HepG2 (cell line): Measurements from ENCODE around the gene SCARB2. TPM values are rescaled to one million over a fixed set of nuclear protein-coding genes. Genes with fewer than 3 reads are reported as not detected.

Experiments
- ATM ChIP-seq: fragments of 450-650 bp; IDR thresholded peaks from 2 replicates; pipeline ENCODE4 v1.7.1; 2017; ENCODE audit warnings: mild to moderate bottlenecking, borderline replicate concordance
- CBX5 ChIP-seq: sonication (generic); formaldehyde crosslinking; IDR thresholded peaks from 2 replicates; pipeline ENCODE4 v1.4.0; 2020; ENCODE audit warnings: missing genetic modification reagents, borderline replicate concordance
- CEBPG ChIP-seq: IDR thresholded peaks from 2 replicates; pipeline ENCODE4 v1.6.1; 2016
- HNRNPUL1 ChIP-seq: fragments of 200-400 bp; formaldehyde crosslinking; IDR thresholded peaks from 2 replicates; pipeline ENCODE4 v1.6.1; 2017; ENCODE audit warnings: low read depth, mild to moderate bottlenecking, low read length, moderate library complexity
- HOXA3 ChIP-seq: sonication (generic); formaldehyde crosslinking; IDR thresholded peaks from 2 replicates; pipeline ENCODE4 v1.5.0; 2020; ENCODE audit warnings: missing genetic modification reagents
- IKZF4 ChIP-seq: sonication (generic); formaldehyde crosslinking; IDR thresholded peaks from 2 replicates; pipeline ENCODE4 v1.5.1; 2020; ENCODE audit warnings: borderline replicate concordance, mild to moderate bottlenecking, low read depth, missing genetic modification reagents; ENCODE audit errors: not compliant biosample characterization
- MXI1 ChIP-seq: IDR thresholded peaks from 3 replicates; pipeline ENCODE4 v1.6.1; 2012; ENCODE audit warnings: low read depth, low read length, inconsistent platforms, borderline replicate concordance
- NCOA5 ChIP-seq: sonication (generic); formaldehyde crosslinking; IDR thresholded peaks from 2 replicates; pipeline ENCODE4 v1.4.0; 2020; ENCODE audit warnings: missing genetic modification reagents
- TAF1 ChIP-seq: sonication (generic); formaldehyde crosslinking; IDR thresholded peaks from 2 replicates; pipeline ENCODE4 v1.4.0; 2020; ENCODE audit warnings: missing genetic modification reagents
- ZNF101 ChIP-seq: sonication (generic); formaldehyde crosslinking; IDR thresholded peaks from 2 replicates; pipeline ENCODE4 v1.4.0; 2020; ENCODE audit warnings: mild to moderate bottlenecking, low read depth, missing genetic modification reagents, borderline replicate concordance
- ZNF136 ChIP-seq: sonication (generic); formaldehyde crosslinking; IDR thresholded peaks from 2 replicates; pipeline ENCODE4 v1.8.1; 2022; ENCODE audit warnings: low read depth, mild to moderate bottlenecking, moderate library complexity, missing genetic modification reagents
- ZNF224 ChIP-seq: sonication (generic); formaldehyde crosslinking; IDR thresholded peaks from 2 replicates; pipeline ENCODE4 v1.5.0; 2020; ENCODE audit warnings: mild to moderate bottlenecking, missing genetic modification reagents
- ZNF451 ChIP-seq: sonication (generic); formaldehyde crosslinking; IDR thresholded peaks from 2 replicates; pipeline ENCODE4 v1.5.0; 2020; ENCODE audit warnings: mild to moderate bottlenecking, missing genetic modification reagents
- ZNF577 ChIP-seq: sonication (generic); formaldehyde crosslinking; IDR thresholded peaks from 2 replicates; pipeline ENCODE4 v1.4.0; 2020; ENCODE audit warnings: mild to moderate bottlenecking, low read depth, missing genetic modification reagents, borderline replicate concordance
- ZNF614 ChIP-seq: IDR thresholded peaks from 2 replicates; pipeline ENCODE4 v1.6.1; 2018; ENCODE audit warnings: missing biosample characterization, missing genetic modification reagents, inconsistent platforms, borderline replicate concordance
- ZNF678 ChIP-seq: sonication (generic); formaldehyde crosslinking; IDR thresholded peaks from 2 replicates; pipeline ENCODE4 v1.4.0; 2020; ENCODE audit warnings: mild to moderate bottlenecking, missing genetic modification reagents
- ZNF7 ChIP-seq: IDR thresholded peaks from 2 replicates; pipeline ENCODE4 v1.6.1; 2016; ENCODE audit warnings: missing biosample characterization, missing genetic modification reagents
- ZNF773 ChIP-seq: sonication (generic); formaldehyde crosslinking; IDR thresholded peaks from 2 replicates; pipeline ENCODE4 v1.4.0; 2020; ENCODE audit warnings: missing genetic modification reagents, borderline replicate concordance
- ZNF83 ChIP-seq: sonication (generic); formaldehyde crosslinking; IDR thresholded peaks from 2 replicates; pipeline ENCODE4 v1.4.0; 2020; ENCODE audit warnings: missing genetic modification reagents, mild to moderate bottlenecking, borderline replicate concordance
- ZNF879 ChIP-seq: sonication (generic); formaldehyde crosslinking; IDR thresholded peaks from 2 replicates; pipeline ENCODE4 v1.8.1; 2023; ENCODE audit warnings: missing genetic modification reagents
- polyA plus RNA-seq, 8 experiments: library from polyadenylated mRNA; depleted of rRNA in 3 of 8; stranded (reverse) in 7 of 8; unstranded in 1 of 8; fragments of >200 nt; fragmentation: Illumina TruSeq in 4 of 8; extraction: Trizol in 4 of 8; gene quantifications; 2 replicates each; pipeline versions ENCODE4 v1.2.1 to v1.2.3, GENCODE V29; 2011 to 2016; ENCODE audit warnings: low read depth in 4 of 8, missing spikeins in 1 of 8, mixed read lengths in 1 of 8; ENCODE audit not compliant: insufficient read depth in 1 of 8
- total RNA-seq, 5 experiments: library from RNA; depleted of rRNA; stranded (reverse); fragments of >200 nt; fragmentation: Illumina TruSeq; extraction: Trizol; gene quantifications; 2 replicates each; pipeline ENCODE4 v1.2.3, GENCODE V29; 2016; ENCODE audit warnings: low read depth in 1 of 5
- TF ChIP-seq, protein P1 (sequence below): sonication (generic); formaldehyde crosslinking; IDR thresholded peaks from 2 replicates; pipeline ENCODE4 v1.8.1; 2023; ENCODE audit warnings: missing genetic modification reagents, inconsistent platforms, borderline replicate concordance
- TF ChIP-seq, protein P2 (sequence below): sonication (generic); formaldehyde crosslinking; IDR thresholded peaks from 2 replicates; pipeline ENCODE4 v1.8.0; 2022; ENCODE audit warnings: missing genetic modification reagents, mild to moderate bottlenecking, moderate library complexity, borderline replicate concordance
- TF ChIP-seq, protein P3 (sequence below): sonication (generic); formaldehyde crosslinking; IDR thresholded peaks from 2 replicates; pipeline ENCODE4 v1.4.0; 2020; ENCODE audit warnings: missing genetic modification reagents; ENCODE audit errors: not compliant biosample characterization
- TF ChIP-seq, protein P4 (sequence below): IDR thresholded peaks from 2 replicates; pipeline ENCODE4 v1.6.1; 2016; ENCODE audit warnings: low read depth

SCARB2 gene
- total and polyA plus RNA-seq, 2 of the 13 experiments (the other 11 are each of a cell fraction or from before 2014, with no cell fraction given), result 40.6 to 43.4 TPM

DNA sequence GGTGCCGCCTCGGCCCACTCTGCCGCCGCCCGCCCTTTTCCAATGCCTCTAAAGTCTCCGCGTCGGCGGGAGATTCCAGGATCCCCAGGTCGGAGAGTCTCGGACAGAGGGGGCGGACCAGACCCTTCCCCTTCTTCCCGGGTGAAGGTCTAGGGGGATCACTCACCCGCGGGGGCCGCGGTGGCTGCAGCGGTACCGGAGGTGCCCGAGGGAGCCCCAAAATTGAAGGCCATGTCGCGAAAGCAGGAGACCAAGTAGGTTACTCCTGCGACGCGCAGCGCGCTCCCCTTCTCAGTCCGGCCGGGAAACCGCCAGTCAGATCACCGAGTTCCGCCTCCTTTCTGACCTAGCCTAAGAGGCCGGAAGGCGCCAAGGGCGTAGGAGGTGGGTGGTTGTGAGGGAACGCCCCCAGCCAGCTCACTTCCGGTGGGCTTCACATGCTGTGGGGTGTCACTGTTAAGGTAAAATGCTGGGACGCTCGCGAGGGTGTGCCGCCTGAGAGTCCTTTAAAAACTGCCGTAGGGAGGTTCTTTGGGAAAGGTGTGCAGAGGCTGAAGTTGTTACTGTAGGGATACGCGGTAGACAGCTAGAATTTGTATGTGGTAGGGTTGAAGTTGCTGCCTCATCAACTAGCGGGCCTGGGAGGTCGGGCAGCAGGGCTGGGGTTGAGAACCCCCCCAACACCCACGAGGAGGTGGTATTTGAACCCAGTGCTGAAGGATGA lies 65.3 kb downstream of the SCARB2 start, which contains the start of gene NUP54 (continued):
- TF ChIP-seq HNRNPUL1 (no peak), ZNF83 (peak; percentile 63; the same call in 1 of the 2 replicates), HOXA3 (CRISPR knock-in tag) (peak; percentile 93), ZNF224 (CRISPR knock-in tag) (peak; percentile 96), ZNF577 (CRISPR knock-in tag) (no peak), ZNF879 (CRISPR knock-in tag) (0 out of 2 replicates have a peak, but pooled peaks have one; percentile 48), ZNF101 (CRISPR knock-in tag) (0 out of 2 replicates have a peak, but pooled peaks have one; percentile 31), MXI1 (peak; percentile 98; the same call in 2 of the 3 replicates), NCOA5 (CRISPR knock-in tag) (no peak), CBX5 (CRISPR knock-in tag) (peak; percentile 95; the same call in 1 of the 2 replicates), CEBPG (peak; percentile 58), ZNF773 (CRISPR knock-in tag) (peak; percentile 59; the same call in 1 of the 2 replicates), IKZF4 (no peak), TAF1 (CRISPR knock-in tag) (peak; percentile 95), ZNF678 (no peak), ZNF614 (peak; percentile 89), ZNF136 (peak; percentile 58; the same call in 1 of the 2 replicates), ZNF451 (peak; percentile 94), ATM (no peak), ZNF7 (CRISPR knock-in tag) (0 out of 2 replicates have a peak, but pooled peaks have one; percentile 27)
- TF ChIP-seq, protein P1, sequence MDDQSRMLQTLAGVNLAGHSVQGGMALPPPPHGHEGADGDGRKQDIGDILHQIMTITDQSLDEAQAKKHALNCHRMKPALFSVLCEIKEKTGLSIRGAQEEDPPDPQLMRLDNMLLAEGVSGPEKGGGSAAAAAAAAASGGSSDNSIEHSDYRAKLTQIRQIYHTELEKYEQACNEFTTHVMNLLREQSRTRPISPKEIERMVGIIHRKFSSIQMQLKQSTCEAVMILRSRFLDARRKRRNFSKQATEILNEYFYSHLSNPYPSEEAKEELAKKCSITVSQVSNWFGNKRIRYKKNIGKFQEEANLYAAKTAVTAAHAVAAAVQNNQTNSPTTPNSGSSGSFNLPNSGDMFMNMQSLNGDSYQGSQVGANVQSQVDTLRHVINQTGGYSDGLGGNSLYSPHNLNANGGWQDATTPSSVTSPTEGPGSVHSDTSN (CRISPR knock-in tag), result no peak; the same call in 1 of the 2 replicates
- TF ChIP-seq, protein P2, sequence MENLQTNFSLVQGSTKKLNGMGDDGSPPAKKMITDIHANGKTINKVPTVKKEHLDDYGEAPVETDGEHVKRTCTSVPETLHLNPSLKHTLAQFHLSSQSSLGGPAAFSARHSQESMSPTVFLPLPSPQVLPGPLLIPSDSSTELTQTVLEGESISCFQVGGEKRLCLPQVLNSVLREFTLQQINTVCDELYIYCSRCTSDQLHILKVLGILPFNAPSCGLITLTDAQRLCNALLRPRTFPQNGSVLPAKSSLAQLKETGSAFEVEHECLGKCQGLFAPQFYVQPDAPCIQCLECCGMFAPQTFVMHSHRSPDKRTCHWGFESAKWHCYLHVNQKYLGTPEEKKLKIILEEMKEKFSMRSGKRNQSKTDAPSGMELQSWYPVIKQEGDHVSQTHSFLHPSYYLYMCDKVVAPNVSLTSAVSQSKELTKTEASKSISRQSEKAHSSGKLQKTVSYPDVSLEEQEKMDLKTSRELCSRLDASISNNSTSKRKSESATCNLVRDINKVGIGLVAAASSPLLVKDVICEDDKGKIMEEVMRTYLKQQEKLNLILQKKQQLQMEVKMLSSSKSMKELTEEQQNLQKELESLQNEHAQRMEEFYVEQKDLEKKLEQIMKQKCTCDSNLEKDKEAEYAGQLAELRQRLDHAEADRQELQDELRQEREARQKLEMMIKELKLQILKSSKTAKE (CRISPR knock-in tag), result no peak
- TF ChIP-seq, protein P3, sequence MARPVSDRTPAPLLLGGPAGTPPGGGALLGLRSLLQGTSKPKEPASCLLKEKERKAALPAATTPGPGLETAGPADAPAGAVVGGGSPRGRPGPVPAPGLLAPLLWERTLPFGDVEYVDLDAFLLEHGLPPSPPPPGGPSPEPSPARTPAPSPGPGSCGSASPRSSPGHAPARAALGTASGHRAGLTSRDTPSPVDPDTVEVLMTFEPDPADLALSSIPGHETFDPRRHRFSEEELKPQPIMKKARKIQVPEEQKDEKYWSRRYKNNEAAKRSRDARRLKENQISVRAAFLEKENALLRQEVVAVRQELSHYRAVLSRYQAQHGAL, result peak; percentile 90
- TF ChIP-seq, protein P4, sequence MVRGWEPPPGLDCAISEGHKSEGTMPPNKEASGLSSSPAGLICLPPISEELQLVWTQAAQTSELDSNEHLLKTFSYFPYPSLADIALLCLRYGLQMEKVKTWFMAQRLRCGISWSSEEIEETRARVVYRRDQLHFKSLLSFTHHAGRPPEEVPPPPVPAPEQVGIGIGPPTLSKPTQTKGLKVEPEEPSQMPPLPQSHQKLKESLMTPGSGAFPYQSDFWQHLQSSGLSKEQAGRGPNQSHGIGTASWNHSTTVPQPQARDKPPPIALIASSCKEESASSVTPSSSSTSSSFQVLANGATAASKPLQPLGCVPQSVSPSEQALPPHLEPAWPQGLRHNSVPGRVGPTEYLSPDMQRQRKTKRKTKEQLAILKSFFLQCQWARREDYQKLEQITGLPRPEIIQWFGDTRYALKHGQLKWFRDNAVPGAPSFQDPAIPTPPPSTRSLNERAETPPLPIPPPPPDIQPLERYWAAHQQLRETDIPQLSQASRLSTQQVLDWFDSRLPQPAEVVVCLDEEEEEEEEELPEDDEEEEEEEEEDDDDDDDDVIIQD (CRISPR knock-in tag), result peak; percentile 80; the same call in 1 of the 2 replicates
